ENCODE measurements around the gene CACNA1C. TPM values are rescaled to one million over a fixed set of nuclear protein-coding genes. Genes with fewer than 3 reads are reported as not detected.

Gene CACNA1C
- total RNA-seq, 1 experiment from 2014 or later = 1.1 TPM

DNA sequence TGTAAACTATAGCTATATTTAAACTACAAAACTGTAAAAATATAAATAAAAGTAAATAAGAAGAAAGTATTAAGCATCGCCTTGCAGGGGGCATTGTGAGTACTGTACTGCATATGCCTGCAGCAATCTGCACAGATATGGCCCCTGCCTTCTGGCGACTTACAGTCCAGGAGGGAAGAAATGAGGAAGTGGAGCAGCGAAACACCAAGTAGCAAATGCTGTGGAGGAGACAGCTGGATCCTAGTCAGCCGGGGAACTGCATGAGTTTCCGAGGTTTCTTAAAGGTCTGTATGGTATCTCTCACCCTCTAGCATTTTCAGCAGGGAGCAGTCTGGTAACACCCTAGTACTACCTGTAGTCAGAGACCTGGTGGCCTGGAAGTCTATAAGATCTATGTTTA lies 256.9 kb downstream of the CACNA1C start:
- Histone ChIP-seq H3K23ac (ENCODE audit: insufficient read length, low read depth, low read length) (no peak overlapping the region), H2BK5ac (ENCODE audit: insufficient read length, low read length) (no peak overlapping the region), H2BK20ac (ENCODE audit: low read depth, low read length, poor library complexity, severe bottlenecking) (no peak overlapping the region), H3K56ac (ENCODE audit: insufficient read length, low read depth, low read length) (no peak overlapping the region), H3K9me3 (ENCODE audit: control insufficient read depth, low read depth, low read length) (no peaks in the 10 kb centered on the region), H3K9ac (ENCODE audit: extremely low read depth, insufficient read length, low read length) (no peak overlapping the region), H2AFZ (ENCODE audit: low read length) (no peak overlapping the region), H4K8ac (replicated peaks; ENCODE audit: insufficient read length, low read depth, low read length) (no peak overlapping the region), H4K5ac (ENCODE audit: insufficient read length, low read depth, low read length) (no peak overlapping the region), H4K20me1 (ENCODE audit: control insufficient read depth, insufficient read depth, insufficient read length) (no peaks in the 10 kb centered on the region), H3K79me2 (ENCODE audit: insufficient read depth, low read length) (no peaks in the 10 kb centered on the region), H3T11ph (ENCODE audit: low read length) (no peak overlapping the region), H3K23me2 (ENCODE audit: insufficient read length, low read depth, low read length, poor library complexity, severe bottlenecking) (no peaks in the 10 kb centered on the region), H3K27ac (ENCODE audit: insufficient read length, low read depth, low read length) (no peak overlapping the region), H3K4ac (ENCODE audit: low read depth, low read length) (no peak overlapping the region), H2BK12ac (ENCODE audit: insufficient read length, low read depth, low read length) (no peak overlapping the region), H3K79me1 (ENCODE audit: insufficient read depth, low read depth, low read length, poor library complexity, severe bottlenecking) (no peaks in the 10 kb centered on the region), H2BK15ac (ENCODE audit: low read depth, low read length) (no peak overlapping the region), H2AK5ac (ENCODE audit: insufficient read length, low read length) (no peak overlapping the region), H3K18ac (ENCODE audit: insufficient read length, low read depth, low read length) (no peak overlapping the region), H2BK120ac (ENCODE audit: low read depth, low read length, poor library complexity, severe bottlenecking) (no peak overlapping the region), H3K4me1 (ENCODE audit: insufficient read depth, low read length) (peaks cover 7% of the 10 kb centered on the region; the same call in 1 of the 2 replicates), H3K4me2 (ENCODE audit: insufficient read depth, insufficient read length, low read length) (no peak overlapping the region), H3K14ac (ENCODE audit: insufficient read depth, low read length) (no peak overlapping the region), H3K27me3 (ENCODE audit: insufficient read depth, low read length) (no peaks in the 10 kb centered on the region), H4K91ac (ENCODE audit: insufficient read length, low read depth, low read length) (no peak overlapping the region)
- Mint-ChIP-seq H3K27ac (peak overlapping the region in 1 of 3 experiments; percentile 46; a peak in 2 of 7 replicates), H3K9me3 (peaks cover 2 to 7% of the 10 kb centered on the region in 2 experiments; a peak in 4 of 5 replicates), H3K4me1 (peaks cover 36 to 44% of the 10 kb centered on the region in 2 experiments), H3K36me3 (ENCODE audit: insufficient read depth in 1 of 3, low read depth in 3 of 3) (peaks cover 0 to 11% (median 0%) of the 10 kb centered on the region in 3 experiments; a peak in 2 of 7 replicates), H3K4me3 (no peak overlapping the region), H3K27me3 (ENCODE audit: low read depth) (no peaks in the 10 kb centered on the region; the same call in 1 of the 2 replicates)
- DNase-seq = no peak
- no CpG with 5 or more reads among the region's 5 CpGs for WGBS (ENCODE audit: extremely low coverage, insufficient read length, low lambda C conversion rate)
- TF ChIP-seq, protein P1, sequence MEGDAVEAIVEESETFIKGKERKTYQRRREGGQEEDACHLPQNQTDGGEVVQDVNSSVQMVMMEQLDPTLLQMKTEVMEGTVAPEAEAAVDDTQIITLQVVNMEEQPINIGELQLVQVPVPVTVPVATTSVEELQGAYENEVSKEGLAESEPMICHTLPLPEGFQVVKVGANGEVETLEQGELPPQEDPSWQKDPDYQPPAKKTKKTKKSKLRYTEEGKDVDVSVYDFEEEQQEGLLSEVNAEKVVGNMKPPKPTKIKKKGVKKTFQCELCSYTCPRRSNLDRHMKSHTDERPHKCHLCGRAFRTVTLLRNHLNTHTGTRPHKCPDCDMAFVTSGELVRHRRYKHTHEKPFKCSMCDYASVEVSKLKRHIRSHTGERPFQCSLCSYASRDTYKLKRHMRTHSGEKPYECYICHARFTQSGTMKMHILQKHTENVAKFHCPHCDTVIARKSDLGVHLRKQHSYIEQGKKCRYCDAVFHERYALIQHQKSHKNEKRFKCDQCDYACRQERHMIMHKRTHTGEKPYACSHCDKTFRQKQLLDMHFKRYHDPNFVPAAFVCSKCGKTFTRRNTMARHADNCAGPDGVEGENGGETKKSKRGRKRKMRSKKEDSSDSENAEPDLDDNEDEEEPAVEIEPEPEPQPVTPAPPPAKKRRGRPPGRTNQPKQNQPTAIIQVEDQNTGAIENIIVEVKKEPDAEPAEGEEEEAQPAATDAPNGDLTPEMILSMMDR (conservative IDR thresholded peaks at IDR 0.05) = no peak

Data from H9 (cell line).